GM21576 (cell line): ENCODE results near the gene PISD.
"Not testable (repeated sequence)": the region's sequence is repeated elsewhere in the genome, so short reads cannot be mapped to it uniquely, and the experiment has no call there.

ENCODE experiments used
- ATAC-seq: cut with Tn5 transposase; IDR thresholded peaks from one replicate; pipeline ENCODE4 v1.9.1; 2021; ENCODE audit warnings: mild to moderate bottlenecking, moderate library complexity; ENCODE audit not compliant: unreplicated experiment

The PISD gene

DNA sequence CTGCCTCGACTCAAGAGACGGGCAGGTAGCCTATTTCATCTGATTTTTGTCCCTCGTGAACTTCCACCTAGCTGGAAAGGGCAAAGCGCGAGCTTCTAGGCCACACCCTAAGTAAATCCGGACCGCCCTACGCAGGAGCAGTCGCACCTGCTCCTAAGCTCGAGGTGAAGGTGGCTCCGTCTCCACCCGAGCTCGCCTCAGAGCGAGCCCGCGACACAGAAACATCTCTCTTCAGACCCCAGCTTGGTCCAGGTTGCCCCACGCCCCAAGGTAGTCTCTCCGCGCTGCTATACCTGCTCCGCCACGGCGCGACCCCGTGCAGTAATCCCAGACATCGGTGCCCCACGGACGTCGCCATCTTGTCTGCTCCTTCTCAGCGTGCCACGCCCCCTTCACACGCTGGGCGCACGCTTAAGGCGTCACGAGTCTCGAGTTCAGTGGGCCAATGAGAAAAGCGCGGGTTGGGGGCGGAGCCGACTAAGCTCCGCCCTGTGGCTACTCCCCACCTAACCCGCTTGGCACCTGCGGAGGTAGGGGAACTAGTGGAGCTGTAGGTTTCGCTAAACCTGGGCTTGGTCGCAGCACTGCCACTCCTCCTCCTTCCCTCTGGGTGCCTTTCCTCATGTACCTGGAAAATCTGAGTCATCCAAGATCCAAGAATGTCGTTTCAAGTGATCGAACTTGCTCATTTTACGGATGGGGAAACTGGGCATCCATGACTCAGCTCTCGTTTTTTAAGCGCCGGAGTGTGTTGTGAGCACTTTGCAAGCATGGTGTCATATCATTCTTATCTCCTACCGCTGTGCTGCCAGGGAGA lies at the start of gene PISD:
TSS of gene PISD (minus strand) at position 365 of the 817 bp plus-strand sequence. CDS start at position 358, 7 bp downstream.
- ATAC-seq, result peak; percentile 79

GRCh38 chr22:31711226-31711625 lies 49.2 kb upstream of the PISD start:
- ATAC-seq, result not testable (repeated sequence)

DNA sequence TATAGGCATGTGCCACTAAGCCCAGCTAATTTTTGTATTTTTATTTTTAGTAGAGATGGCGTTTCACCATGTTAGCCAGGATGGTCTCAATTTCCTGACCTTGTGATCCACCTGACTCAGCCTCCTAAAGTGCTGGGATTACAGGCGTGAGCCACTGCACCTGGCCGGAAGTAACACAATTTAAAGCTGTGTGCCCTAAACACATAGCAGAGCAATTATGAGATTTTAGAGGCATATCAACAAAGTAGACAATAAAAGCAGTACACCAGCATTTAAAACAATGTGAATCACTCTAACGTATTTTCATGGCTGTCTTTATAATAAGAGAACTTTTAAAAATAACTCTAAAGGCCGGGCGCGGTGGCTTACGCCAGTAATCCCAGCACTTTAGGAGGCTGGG lies 45.5 kb upstream of the PISD start:
- no peak for ATAC-seq

- no peak for ATAC-seq
These were observed 33.4 kb upstream of the PISD start for GRCh38 chr22:31695423-31695822.

DNA sequence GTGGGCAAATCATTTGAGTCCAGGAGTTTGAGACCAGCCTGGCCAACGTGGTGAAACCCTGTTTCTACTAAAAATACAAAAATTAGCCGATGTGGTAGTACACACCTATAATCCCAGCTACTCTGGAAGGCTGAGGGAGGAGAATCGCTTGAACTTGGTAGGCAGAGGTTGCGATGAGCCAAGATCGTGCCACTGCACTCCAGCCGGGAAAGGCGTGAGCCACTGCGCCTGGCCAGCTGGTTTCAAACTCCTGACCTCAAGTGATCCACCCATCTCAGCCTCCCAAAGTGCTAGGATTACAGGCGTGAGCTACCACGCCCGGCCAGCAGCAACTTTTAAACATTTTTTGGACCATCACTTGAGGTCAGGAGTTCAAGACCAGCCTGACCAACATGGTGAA lies 32.0 kb upstream of the PISD start:
- not testable (repeated sequence) for ATAC-seq

GRCh38 chr22:31692186-31692886 lies 30.3 kb upstream of the PISD start:
- ATAC-seq, result no peak

GRCh38 chr22:31691408-31691807 lies 29.4 kb upstream of the PISD start:
- no peak for ATAC-seq

DNA sequence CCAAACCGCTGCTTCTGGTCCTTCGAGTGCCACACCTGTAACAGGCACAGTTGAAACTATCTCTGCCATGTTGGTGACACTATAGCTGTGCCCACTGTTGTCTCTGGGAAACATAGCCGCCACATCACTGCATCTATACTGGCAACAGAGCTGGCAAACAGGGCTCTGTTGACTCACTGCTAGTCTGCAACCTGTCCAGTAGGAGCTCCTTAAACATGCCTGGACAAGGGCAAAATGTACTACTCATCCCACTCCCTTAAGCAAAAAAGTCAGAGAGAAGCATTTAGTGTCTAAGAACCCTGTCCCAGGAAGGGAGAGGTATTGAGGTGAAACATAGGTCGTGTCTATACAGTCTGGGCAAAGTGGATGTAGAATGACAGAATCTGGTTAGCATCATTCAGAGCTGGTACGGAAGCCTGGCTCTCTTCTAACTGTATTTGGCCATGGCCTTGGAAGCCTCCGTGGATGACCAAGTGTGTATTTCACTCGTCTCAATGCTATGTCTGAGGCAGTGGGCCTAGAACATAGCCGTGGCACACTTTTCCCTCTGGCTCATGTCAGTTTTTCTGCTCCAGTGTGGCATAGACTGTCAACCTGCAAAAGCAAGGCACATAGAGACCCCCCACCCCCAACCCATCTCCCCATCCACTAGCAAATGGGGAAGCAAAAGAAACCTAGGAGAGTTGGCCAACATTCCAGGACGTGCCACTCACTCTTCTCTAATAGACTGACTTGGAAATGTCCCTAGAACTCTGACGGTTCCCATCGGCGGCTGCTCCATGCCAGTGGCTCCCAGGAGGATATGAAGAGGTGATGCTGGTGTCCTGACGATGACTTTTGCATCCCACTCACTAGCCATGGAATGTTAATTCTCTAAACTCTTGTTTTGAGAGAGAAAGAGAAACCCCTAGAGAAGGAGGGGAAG lies 21.4 kb upstream of the PISD start:
- ATAC-seq, result no peak

DNA sequence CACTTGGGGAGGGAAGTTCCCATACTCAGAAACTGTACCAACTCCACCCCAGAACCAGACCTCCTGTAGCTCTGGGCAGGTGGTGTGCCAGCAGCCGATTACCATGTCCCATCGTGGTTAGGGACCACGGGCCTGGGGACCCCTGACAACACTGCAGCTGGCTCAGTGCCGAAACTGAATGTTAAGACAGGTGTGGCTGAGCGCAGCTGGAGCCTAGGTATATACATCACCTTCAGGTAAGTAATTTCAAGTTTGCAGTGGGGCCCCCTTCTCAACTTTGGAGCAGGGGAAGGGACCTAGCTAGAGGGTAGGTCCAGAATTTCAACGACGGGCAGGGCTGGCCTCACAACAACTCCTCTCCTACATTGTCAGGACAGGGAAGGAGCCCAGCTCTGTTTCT lies 20.7 kb upstream of the PISD start:
- ATAC-seq, result no peak

DNA sequence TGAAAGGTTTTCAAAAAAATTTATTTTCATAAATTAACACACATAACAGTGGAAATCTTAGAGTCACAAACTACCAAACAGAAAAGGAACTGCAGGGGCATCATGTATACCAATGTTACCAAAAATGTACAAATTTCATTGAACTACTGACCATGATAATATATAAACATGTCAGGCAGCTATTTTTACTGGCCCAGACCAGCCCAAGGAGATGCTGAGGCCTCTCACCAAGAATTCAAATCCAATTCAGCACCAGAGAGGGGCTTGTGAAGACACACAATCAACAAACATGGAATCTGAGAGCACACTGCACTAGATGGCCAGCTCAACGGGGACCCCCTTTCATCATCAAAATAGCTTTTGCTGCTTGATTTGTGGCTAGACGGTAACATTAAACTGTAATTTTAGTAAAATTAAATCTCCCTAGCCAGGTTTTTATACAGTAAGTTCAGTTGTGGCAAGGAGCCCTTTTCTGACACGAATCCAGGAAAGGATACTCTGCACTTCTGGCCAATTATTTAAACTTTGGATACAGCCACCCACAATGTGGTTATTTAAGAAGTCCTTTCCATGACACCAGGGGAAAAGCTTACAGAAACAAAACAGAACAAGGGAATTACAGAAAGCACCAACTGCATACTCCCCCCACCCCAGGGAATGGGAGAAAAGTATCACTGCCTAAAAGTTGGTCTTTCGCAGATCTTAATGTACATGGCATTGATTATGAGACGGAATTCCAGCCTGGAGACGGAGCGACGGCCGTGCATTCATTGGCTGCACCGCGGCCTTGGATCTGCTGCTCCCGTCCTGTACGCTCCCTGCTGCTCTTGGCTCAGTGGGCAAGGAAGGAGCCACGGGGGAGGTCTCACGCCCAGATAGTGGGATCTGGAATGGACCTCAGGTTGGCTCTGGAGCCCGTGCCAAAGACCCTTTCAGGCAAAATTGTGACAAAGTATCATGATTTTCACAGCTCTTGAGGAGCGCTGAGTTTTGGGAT lies 19.6 kb upstream of the PISD start:
- ATAC-seq, result no peak

- no peak for ATAC-seq
These were observed 18.9 kb upstream of the PISD start for GRCh38 chr22:31680861-31681341.

- ATAC-seq, result no peak
These were observed 16.7 kb upstream of the PISD start for GRCh38 chr22:31678748-31679147.

- ATAC-seq, result peak; percentile 79
These were observed 14.7 kb upstream of the PISD start for GRCh38 chr22:31676700-31677099.

DNA sequence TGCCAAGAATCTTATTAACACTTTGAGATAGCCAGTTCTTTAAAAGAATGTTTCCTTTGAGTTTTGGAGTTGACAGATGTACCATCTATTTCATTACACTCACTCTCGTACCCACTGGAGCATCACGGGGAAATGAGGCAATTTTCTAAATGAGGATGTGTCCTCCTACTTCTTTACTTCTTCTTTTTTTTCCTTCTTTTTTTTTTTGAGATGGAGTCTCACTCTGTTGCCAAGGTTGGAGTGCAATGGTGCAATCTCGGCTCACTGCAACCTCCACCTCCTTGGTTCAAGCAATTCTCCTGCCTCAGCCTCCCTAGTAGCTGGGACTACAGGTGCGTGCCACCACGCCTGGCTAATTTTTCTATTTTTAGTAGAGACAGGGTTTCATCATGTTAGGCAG lies 12.2 kb upstream of the PISD start:
- ATAC-seq, result not testable (repeated sequence)

GRCh38 chr22:31668849-31669248 lies 6.8 kb upstream of the PISD start:
- not testable (repeated sequence) for ATAC-seq

DNA sequence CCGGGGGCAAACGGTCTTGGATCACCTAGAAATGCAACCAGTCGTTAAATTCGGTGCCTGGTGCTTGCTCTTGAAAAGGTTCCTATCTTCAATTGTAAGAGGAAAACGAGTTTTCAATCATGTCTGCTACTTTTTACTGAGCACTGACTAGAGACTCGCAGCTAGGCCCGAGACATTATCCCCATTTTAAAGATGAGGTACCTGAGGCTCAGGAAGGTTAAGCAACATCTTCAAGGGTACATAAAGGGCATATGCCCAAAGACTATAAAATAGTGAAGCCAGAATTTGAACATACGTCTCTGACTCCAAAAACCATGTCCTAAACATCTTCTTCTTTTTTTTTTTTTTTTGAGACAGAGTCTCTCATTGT lies 638 bp upstream of the PISD start:
- ATAC-seq, result no peak

DNA sequence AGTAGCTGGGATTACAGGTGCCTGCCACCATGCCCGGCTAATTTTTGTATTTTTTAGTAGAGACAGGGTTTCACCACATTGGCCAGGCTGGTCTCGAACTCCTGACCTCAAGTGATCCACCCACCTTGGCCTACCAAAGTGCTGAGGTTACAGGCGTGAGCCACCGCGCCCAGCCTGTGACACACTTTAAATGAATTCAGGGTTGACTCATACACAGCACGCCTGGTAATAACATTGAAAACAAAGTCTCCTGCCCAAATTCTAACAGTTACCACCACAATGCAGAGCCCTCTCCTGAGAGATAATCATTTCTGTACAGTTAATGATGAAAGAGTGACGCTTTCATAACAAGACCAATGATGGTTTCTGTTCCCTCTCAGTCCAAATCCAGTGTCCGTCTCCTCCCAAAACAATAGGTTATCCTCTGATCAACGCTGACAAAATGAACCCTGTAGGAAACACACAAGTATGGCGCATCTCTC lies 1.1 kb downstream of the PISD start:
- not testable (repeated sequence) for ATAC-seq

GRCh38 chr22:31659246-31659645 lies 2.8 kb downstream of the PISD start:
- no peak for ATAC-seq

DNA sequence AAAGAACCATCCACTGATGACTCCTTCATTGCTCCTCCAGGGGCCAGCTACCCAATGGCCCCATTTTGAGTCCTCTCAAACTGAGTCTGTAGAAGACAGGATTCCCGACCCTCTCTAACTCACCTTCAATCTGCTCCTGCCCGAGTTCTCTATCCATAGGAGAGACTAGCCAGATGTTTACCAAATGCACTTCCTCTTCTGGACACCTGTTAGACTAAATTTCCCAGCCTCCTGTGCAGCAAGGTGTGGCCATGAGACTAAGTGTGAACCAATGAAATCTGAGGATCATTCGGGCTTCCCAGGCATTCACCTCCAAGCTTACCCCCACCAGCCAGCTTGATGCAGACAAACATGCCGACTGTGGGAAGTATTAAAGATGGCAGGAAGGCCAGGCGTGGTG lies 7.6 kb downstream of the PISD start:
- ATAC-seq, result no peak

DNA sequence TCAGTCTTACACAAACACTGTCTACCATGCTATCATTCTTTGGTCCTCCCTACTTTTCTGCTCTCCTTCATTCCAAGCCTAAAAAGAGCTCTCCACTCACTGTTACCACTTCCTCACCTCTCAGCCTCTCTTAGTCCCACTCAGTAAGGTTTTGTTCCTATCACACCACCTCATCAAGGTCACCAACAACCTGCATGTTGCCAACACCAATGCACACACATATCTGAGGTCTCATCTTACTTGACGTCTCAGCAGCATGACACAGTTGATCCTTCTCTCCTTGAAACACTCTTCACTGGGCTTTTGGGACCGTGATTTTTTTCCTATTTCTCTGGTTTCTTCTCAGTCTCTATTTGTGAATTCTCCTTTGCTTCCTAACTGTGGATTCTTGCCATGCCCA lies 8.1 kb downstream of the PISD start:
- no peak for ATAC-seq
